ENCODE data around the gene TTLL9. TPM values are rescaled to one million over a fixed set of nuclear protein-coding genes. Genes with fewer than 3 reads are reported as not detected.

TTLL9 gene
- total and polyA plus RNA-seq, 8 donors: 0.14 to 1.4 (median 0.35) TPM; not detected in 1

DNA sequence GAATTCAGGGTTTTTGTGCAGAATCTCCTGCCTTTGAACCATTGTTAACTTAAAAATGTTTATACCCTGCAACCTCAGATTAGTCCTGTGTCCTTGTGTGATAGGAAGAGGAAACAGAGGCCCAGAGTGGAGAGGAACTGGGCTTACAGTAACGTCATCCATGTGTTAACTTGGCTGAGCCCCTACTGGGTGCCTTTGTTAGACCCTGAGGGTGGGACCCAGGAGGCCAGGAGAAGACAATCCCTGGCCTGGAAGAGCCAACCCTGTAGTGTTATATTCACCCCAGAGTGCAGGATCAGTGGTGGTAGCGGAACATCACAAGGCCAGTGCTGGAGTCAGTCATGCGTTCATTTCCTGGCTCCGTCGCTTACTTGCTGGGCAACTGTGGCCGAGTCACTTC lies 40.7 kb upstream of the TTLL9 start:
- no peak for FAIRE-seq
- ATAC-seq: no peak
- no peaks in the 10 kb centered on the region for H3K27me3 ChIP-seq
- no peak overlapping the region for H3K4me3 ChIP-seq
- no peak for DNase-seq
- H3K9me3 ChIP-seq: no peaks in the 10 kb centered on the region
- intact Hi-C loops (cut with DNase I): no loop called here
- H3K36me3 ChIP-seq: no peaks in the 10 kb centered on the region
- 84 to 89% methylated on average over 6 of the region's 6 CpGs for WGBS, 2 donors
- TF ChIP-seq CTCF (IDR thresholded peaks at IDR 0.05): no peak
- H3K27ac ChIP-seq: no peak overlapping the region
- no peaks in the 10 kb centered on the region for H3K4me1 ChIP-seq

- ATAC-seq: no peak
- H3K36me3 ChIP-seq: no peaks in the 10 kb centered on the region
- intact Hi-C loops (cut with DNase I): no loop called here
- WGBS, 2 donors: 76 to 86% methylated on average over 8 of the region's 8 CpGs
- no peaks in the 10 kb centered on the region for H3K9me3 ChIP-seq
- H3K4me3 ChIP-seq: no peak overlapping the region
- no peak for TF ChIP-seq CTCF (IDR thresholded peaks at IDR 0.05)
- no peaks in the 10 kb centered on the region for H3K27me3 ChIP-seq
- no peaks in the 10 kb centered on the region for H3K4me1 ChIP-seq
- no peak overlapping the region for H3K27ac ChIP-seq
- DNase-seq: no peak
- no peak for FAIRE-seq
These were observed 39.9 kb upstream of the TTLL9 start for GRCh38 chr20:31830406-31830981.

GRCh38 chr20:31831211-31831610 lies 39.2 kb upstream of the TTLL9 start:
- no peaks in the 10 kb centered on the region for H3K27me3 ChIP-seq
- no peaks in the 10 kb centered on the region for H3K4me1 ChIP-seq
- H3K9me3 ChIP-seq: no peaks in the 10 kb centered on the region
- DNase-seq: no peak
- no peak for FAIRE-seq
- no peak overlapping the region for H3K27ac ChIP-seq
- intact Hi-C loops (cut with DNase I): no loop called here
- no peak for TF ChIP-seq CTCF (IDR thresholded peaks at IDR 0.05)
- H3K36me3 ChIP-seq: no peaks in the 10 kb centered on the region
- 81 to 89% methylated on average over 6 of the region's 6 CpGs for WGBS, 2 donors
- no peak for ATAC-seq
- no peak overlapping the region for H3K4me3 ChIP-seq

- H3K9me3 ChIP-seq: no peaks in the 10 kb centered on the region
- H3K4me3 ChIP-seq: no peak overlapping the region
- H3K27me3 ChIP-seq: no peaks in the 10 kb centered on the region
- ATAC-seq (no peak), DNase-seq (no peak), FAIRE-seq (no peak)
- no peaks in the 10 kb centered on the region for H3K4me1 ChIP-seq
- H3K36me3 ChIP-seq: no peaks in the 10 kb centered on the region
- intact Hi-C loops (cut with DNase I): no loop called here
- no peak overlapping the region for H3K27ac ChIP-seq
- WGBS, 2 donors: 91 to 95% methylated on average over 17 of the region's 17 CpGs
- no peak for TF ChIP-seq CTCF (IDR thresholded peaks at IDR 0.05)
These were observed 38.6 kb upstream of the TTLL9 start for GRCh38 chr20:31831771-31832306.

- no peak for FAIRE-seq
- Histone ChIP-seq H3K27me3 (no peaks in the 10 kb centered on the region), H3K27ac (no peak overlapping the region), H3K36me3 (no peaks in the 10 kb centered on the region), H3K4me1 (no peaks in the 10 kb centered on the region), H3K4me3 (no peak overlapping the region), H3K9me3 (no peaks in the 10 kb centered on the region)
- peak; percentile 73 to 83 (median 80) for TF ChIP-seq CTCF (IDR thresholded peaks at IDR 0.05)
- DNase-seq: peak in 4 of 6 donors; percentile 62 to 86 (median 72)
- ATAC-seq: peak; percentile 33 to 73 (median 64)
- intact Hi-C loops (cut with DNase I): no loop called here
- WGBS, 2 donors: 56 to 63% methylated on average over 14 of the region's 14 CpGs
These were observed 37.1 kb upstream of the TTLL9 start for GRCh38 chr20:31833130-31833930.
